ENCODE data around the gene UBE3D. TPM values are rescaled to one million over a fixed set of nuclear protein-coding genes. Genes with fewer than 3 reads are reported as not detected.
A peak's percentile ranks its signal among the peaks of the same experiment; 100 is the strongest.

Gene UBE3D
- total RNA-seq, 1 donor from 2014 or later: 2.5 TPM

- H3K27ac ChIP-seq (replicated peaks): no peak overlapping the region
- intact Hi-C loops (cut with micrococcal nuclease): no loop called here
- H3K36me3 ChIP-seq: no peaks in the 10 kb centered on the region
- peaks cover 3% of the 10 kb centered on the region for H3K4me1 ChIP-seq
- H3K27me3 ChIP-seq (ENCODE audit: low read depth): no peaks in the 10 kb centered on the region
- no peak for TF ChIP-seq CTCF (IDR thresholded peaks at IDR 0.05; ENCODE audit: borderline replicate concordance)
- no peak overlapping the region for H3K4me3 ChIP-seq
- no peaks in the 10 kb centered on the region for H3K9me3 ChIP-seq (replicated peaks)
- no peak for DNase-seq
Measured at GRCh38 chr6:83083476-83083875, 17.8 kb upstream of the UBE3D start.

- no peak overlapping the region for H3K4me3 ChIP-seq
- intact Hi-C loops (cut with micrococcal nuclease): no loop called here
- no peaks in the 10 kb centered on the region for H3K36me3 ChIP-seq
- no peak overlapping the region for H3K27ac ChIP-seq (replicated peaks)
- no peaks in the 10 kb centered on the region for H3K9me3 ChIP-seq (replicated peaks)
- peaks cover 54% of the 10 kb centered on the region for H3K4me1 ChIP-seq
- H3K27me3 ChIP-seq (ENCODE audit: low read depth): no peaks in the 10 kb centered on the region
- no peak for DNase-seq
- no peak for TF ChIP-seq CTCF (IDR thresholded peaks at IDR 0.05; ENCODE audit: borderline replicate concordance)
Measured at GRCh38 chr6:83073615-83074014, 8.0 kb upstream of the UBE3D start.

DNA sequence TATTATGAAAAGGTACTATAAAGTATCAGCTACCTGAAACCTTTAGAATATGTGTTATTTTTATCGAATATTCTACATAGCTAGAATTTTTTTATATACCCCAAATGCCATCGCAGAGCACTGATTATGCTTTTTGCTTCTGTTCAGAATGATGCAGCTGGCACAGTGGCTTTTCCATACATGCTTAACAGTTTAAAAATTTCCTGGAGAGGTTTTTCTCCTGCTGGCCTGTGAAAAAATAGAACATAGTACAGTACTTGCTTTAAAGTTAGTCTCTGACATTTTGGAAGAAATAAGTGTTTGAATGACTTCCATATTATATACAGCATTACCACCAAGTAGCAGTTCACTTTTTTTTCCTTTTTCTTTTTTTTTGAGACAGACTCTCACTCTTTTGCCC, 7.1 kb upstream of the UBE3D start:
- H3K9me3 ChIP-seq (replicated peaks): no peaks in the 10 kb centered on the region
- no peak overlapping the region for H3K4me3 ChIP-seq
- no peak for TF ChIP-seq CTCF (IDR thresholded peaks at IDR 0.05; ENCODE audit: borderline replicate concordance)
- intact Hi-C loops (cut with micrococcal nuclease): no loop called here
- H3K27ac ChIP-seq (replicated peaks): no peak overlapping the region
- no peaks in the 10 kb centered on the region for H3K27me3 ChIP-seq (ENCODE audit: low read depth)
- H3K36me3 ChIP-seq: no peaks in the 10 kb centered on the region
- DNase-seq: no peak
- H3K4me1 ChIP-seq: peaks cover 63% of the 10 kb centered on the region

DNA sequence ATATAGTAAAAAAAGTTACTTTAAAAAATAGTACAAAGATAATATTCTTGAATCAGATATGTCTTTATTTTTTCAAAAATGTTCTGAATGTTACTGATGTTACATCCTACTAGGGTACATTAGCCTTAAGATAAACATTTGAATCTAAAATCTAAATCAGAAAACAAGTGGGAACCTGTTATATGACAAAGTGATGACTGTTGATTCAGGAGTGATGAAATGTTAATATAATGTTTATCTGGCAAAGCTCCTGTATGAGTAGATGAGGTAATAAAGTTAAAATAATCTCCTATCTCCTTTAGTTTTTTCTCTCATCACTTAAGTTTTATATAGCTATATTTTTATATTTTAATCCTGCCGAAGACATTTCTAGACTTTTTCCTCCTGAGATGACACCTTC, 6.1 kb upstream of the UBE3D start:
- Histone ChIP-seq H3K27ac (replicated peaks) (no peak overlapping the region), H3K27me3 (ENCODE audit: low read depth) (no peaks in the 10 kb centered on the region), H3K9me3 (replicated peaks) (no peaks in the 10 kb centered on the region), H3K36me3 (no peaks in the 10 kb centered on the region), H3K4me3 (no peak overlapping the region), H3K4me1 (peaks cover 69% of the 10 kb centered on the region)
- intact Hi-C loops (cut with micrococcal nuclease): no loop called here
- no peak for DNase-seq
- TF ChIP-seq CTCF (IDR thresholded peaks at IDR 0.05; ENCODE audit: borderline replicate concordance): no peak

DNA sequence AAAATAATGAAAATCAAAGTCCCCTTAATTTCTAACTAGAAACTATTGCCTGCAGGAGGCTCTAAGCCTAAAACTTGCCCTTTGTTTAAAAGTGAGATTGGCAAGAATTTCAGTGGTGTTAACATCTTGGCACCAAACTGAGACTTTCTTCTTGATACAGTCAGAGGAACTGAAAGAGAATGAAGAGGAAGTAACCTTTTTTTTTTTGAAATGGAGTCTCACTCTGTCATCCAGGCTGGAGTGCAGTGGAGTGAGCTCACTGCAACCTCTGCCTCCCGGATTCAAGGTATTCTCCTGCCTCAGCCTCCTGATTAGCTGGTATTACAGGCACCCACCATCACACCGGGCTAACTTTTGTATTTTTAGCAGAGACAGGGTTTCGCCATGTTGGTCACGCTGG, 5.4 kb upstream of the UBE3D start:
- no peak for TF ChIP-seq CTCF (IDR thresholded peaks at IDR 0.05; ENCODE audit: borderline replicate concordance)
- Histone ChIP-seq H3K27ac (replicated peaks) (peak overlapping the region; percentile 5), H3K4me1 (peaks cover 71% of the 10 kb centered on the region), H3K9me3 (replicated peaks) (no peaks in the 10 kb centered on the region), H3K4me3 (no peak overlapping the region), H3K27me3 (ENCODE audit: low read depth) (no peaks in the 10 kb centered on the region), H3K36me3 (no peaks in the 10 kb centered on the region)
- DNase-seq: no peak
- intact Hi-C loops (cut with micrococcal nuclease): no loop called here

DNA sequence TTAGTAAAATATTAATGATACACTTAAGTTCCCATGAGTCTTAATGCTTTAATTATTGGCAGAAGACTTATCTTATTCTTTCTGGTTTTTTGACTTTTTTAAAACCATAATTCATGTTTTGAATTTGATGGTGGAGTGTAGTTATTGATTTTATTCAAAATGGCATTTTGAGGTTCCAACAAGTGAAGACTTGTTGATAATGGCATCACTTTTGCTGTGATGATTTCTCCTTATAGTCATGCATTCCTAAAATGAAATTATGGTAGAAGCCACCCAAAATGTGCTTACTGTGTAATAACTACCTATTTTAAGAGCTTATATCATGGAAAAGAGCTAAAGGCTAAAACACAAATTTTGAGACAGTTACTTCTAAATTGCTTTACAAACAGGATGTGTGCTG, 4.0 kb upstream of the UBE3D start:
- Histone ChIP-seq H3K4me3 (no peak overlapping the region), H3K27me3 (ENCODE audit: low read depth) (no peaks in the 10 kb centered on the region), H3K4me1 (peaks cover 83% of the 10 kb centered on the region), H3K36me3 (no peaks in the 10 kb centered on the region), H3K27ac (replicated peaks) (no peak overlapping the region), H3K9me3 (replicated peaks) (no peaks in the 10 kb centered on the region)
- intact Hi-C loops (cut with micrococcal nuclease): loop anchor here (10.0 kb wide), 1 partner anchor 445 kb away; the partner anchor contains the start of gene PRSS35
- no peak for DNase-seq
- no peak for TF ChIP-seq CTCF (IDR thresholded peaks at IDR 0.05; ENCODE audit: borderline replicate concordance)
